ENCODE measurements around the gene DMD. TPM values are rescaled to one million over a fixed set of nuclear protein-coding genes. Genes with fewer than 3 reads are reported as not detected.
"Not testable (repeated sequence)": the region's sequence is repeated elsewhere in the genome, so short reads cannot be mapped to it uniquely, and the experiment has no call there.

The DMD gene
- total RNA-seq, 5 donors from 2014 or later (not counting 1 experiment from before 2014, with no cell fraction given), result 0.73 to 1.6 (median 0.88) TPM; not detected in 1

- no CpG with 5 or more reads among the region's 9 CpGs for WGBS (ENCODE audit: insufficient coverage)
- H3K27me3 ChIP-seq (replicated peaks in 1 of 2; ENCODE audit: control insufficient read depth in 2 of 2, extremely low read depth in 1 of 2, insufficient read depth in 2 of 2, low read length in 1 of 2); H3K4me3 ChIP-seq (ENCODE audit: control insufficient read depth in 1 of 2, extremely low read depth in 1 of 2, low read length in 1 of 2); DNase-seq; H3K9me3 ChIP-seq; CTCF ChIA-PET; H3K36me3 Mint-ChIP-seq; ATAC-seq (replicated peaks in 1 of 4); H3K36me3 ChIP-seq (ENCODE audit: control insufficient read depth in 2 of 2, extremely low read depth in 1 of 2, insufficient read depth in 1 of 2, low read length in 1 of 2); H3K4me1 Mint-ChIP-seq; H3K27ac Mint-ChIP-seq; H3K9me3 Mint-ChIP-seq; H3K27me3 Mint-ChIP-seq; H3K27ac ChIP-seq (ENCODE audit: low read length); H3K4me1 ChIP-seq (ENCODE audit: control insufficient read depth in 1 of 2, extremely low read depth in 1 of 2, insufficient read depth in 2 of 2, low read length in 2 of 2); H3K4me3 Mint-ChIP-seq: not testable (repeated sequence)
- POLR2A ChIA-PET, result interaction anchor here in 1 of 2 donors (0.7 kb wide), 1 partner anchor 9 kb away, joined by 3 read pairs; no protein-coding TSS in a partner anchor
Measured at GRCh38 chrX:32705385-32705784, 506.0 kb downstream of the DMD start.

- Mint-ChIP-seq H3K4me3 (no peak overlapping the region), H3K27me3 (no peaks in the 10 kb centered on the region), H3K9me3 (no peaks in the 10 kb centered on the region), H3K36me3 (no peaks in the 10 kb centered on the region), H3K27ac (no peak overlapping the region), H3K4me1 (no peaks in the 10 kb centered on the region)
- Histone ChIP-seq H3K4me3 (ENCODE audit: control insufficient read depth in 1 of 2, extremely low read depth in 1 of 2, low read length in 1 of 2) (no peak overlapping the region), H3K27ac (ENCODE audit: low read length) (no peak overlapping the region), H3K4me1 (ENCODE audit: control insufficient read depth in 1 of 2, extremely low read depth in 1 of 2, insufficient read depth in 2 of 2, low read length in 2 of 2) (no peaks in the 10 kb centered on the region), H3K9me3 (no peaks in the 10 kb centered on the region), H3K27me3 (replicated peaks in 1 of 2; ENCODE audit: control insufficient read depth in 2 of 2, extremely low read depth in 1 of 2, insufficient read depth in 2 of 2, low read length in 1 of 2) (no peaks in the 10 kb centered on the region), H3K36me3 (ENCODE audit: control insufficient read depth in 2 of 2, extremely low read depth in 1 of 2, insufficient read depth in 1 of 2, low read length in 1 of 2) (no peaks in the 10 kb centered on the region)
- ATAC-seq (replicated peaks in 1 of 4) (no peak), DNase-seq (no peak)
- no CpG with 5 or more reads among the region's 1 CpG for WGBS (ENCODE audit: insufficient coverage)
- ChIA-PET CTCF (no interaction called here), POLR2A (no interaction called here)
Measured at GRCh38 chrX:32687379-32687778, 524.0 kb downstream of the DMD start.

DNA sequence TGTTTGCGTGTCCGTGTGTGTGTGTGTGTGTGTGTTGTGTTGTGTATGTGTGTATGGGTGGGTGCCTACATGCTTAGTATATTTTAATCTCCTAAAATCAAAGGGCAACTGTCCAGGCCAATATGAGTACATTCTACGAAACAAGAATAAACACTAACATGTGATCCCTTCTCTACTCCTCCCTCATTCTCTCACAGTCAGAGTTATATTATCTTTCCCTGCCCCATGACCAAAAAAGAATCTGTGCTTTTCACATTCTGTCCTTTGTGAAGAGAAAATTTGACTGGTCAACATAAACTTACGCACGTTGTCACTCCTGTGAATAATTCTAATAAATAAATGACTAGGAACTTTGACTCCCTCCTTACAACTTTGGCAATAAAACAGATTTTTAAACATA, 532.9 kb downstream of the DMD start:
- H3K27me3 ChIP-seq (replicated peaks in 1 of 2; ENCODE audit: control insufficient read depth in 2 of 2, extremely low read depth in 1 of 2, insufficient read depth in 2 of 2, low read length in 1 of 2), result no peaks in the 10 kb centered on the region
- no peaks in the 10 kb centered on the region for H3K36me3 ChIP-seq (ENCODE audit: control insufficient read depth in 2 of 2, extremely low read depth in 1 of 2, insufficient read depth in 1 of 2, low read length in 1 of 2)
- 80% methylated on average over 1 of the region's 5 CpGs for WGBS (ENCODE audit: insufficient coverage)
- H3K4me1 Mint-ChIP-seq, result no peaks in the 10 kb centered on the region
- H3K9me3 ChIP-seq, result no peaks in the 10 kb centered on the region
- ATAC-seq (replicated peaks in 1 of 4) (no peak), DNase-seq (no peak)
- no peaks in the 10 kb centered on the region for H3K4me1 ChIP-seq (ENCODE audit: control insufficient read depth in 1 of 2, extremely low read depth in 1 of 2, insufficient read depth in 2 of 2, low read length in 2 of 2)
- POLR2A ChIA-PET, result no interaction called here
- H3K4me3 ChIP-seq (ENCODE audit: control insufficient read depth in 1 of 2, extremely low read depth in 1 of 2, low read length in 1 of 2), result no peak overlapping the region
- H3K27me3 Mint-ChIP-seq, result peaks cover 0 to 5% of the 10 kb centered on the region in 2 donors
- no peaks in the 10 kb centered on the region for H3K36me3 Mint-ChIP-seq
- H3K9me3 Mint-ChIP-seq, result peaks cover 0 to 10% (median 0%) of the 10 kb centered on the region in 3 donors
- no peak overlapping the region for H3K4me3 Mint-ChIP-seq
- no peak overlapping the region for H3K27ac Mint-ChIP-seq
- H3K27ac ChIP-seq (ENCODE audit: low read length), result no peak overlapping the region
- CTCF ChIA-PET, result no interaction called here

- Mint-ChIP-seq H3K9me3 (no peaks in the 10 kb centered on the region), H3K4me3 (no peak overlapping the region), H3K27me3 (peaks cover 0 to 7% of the 10 kb centered on the region in 2 donors), H3K27ac (no peak overlapping the region), H3K36me3 (no peaks in the 10 kb centered on the region), H3K4me1 (no peaks in the 10 kb centered on the region)
- ATAC-seq (replicated peaks in 1 of 4) (no peak), DNase-seq (no peak)
- no CpG with 5 or more reads among the region's 4 CpGs for WGBS (ENCODE audit: insufficient coverage)
- no peak overlapping the region for H3K27ac ChIP-seq (ENCODE audit: low read length)
- no peaks in the 10 kb centered on the region for H3K27me3 ChIP-seq (replicated peaks in 1 of 2; ENCODE audit: control insufficient read depth in 2 of 2, extremely low read depth in 1 of 2, insufficient read depth in 2 of 2, low read length in 1 of 2)
- no peaks in the 10 kb centered on the region for H3K36me3 ChIP-seq (ENCODE audit: control insufficient read depth in 2 of 2, extremely low read depth in 1 of 2, insufficient read depth in 1 of 2, low read length in 1 of 2)
- H3K4me3 ChIP-seq (ENCODE audit: control insufficient read depth in 1 of 2, extremely low read depth in 1 of 2, low read length in 1 of 2), result no peak overlapping the region
- no peaks in the 10 kb centered on the region for H3K9me3 ChIP-seq
- H3K4me1 ChIP-seq (ENCODE audit: control insufficient read depth in 1 of 2, extremely low read depth in 1 of 2, insufficient read depth in 2 of 2, low read length in 2 of 2), result no peaks in the 10 kb centered on the region
- CTCF ChIA-PET, result no interaction called here
- POLR2A ChIA-PET, result no interaction called here
Measured at GRCh38 chrX:32673193-32673592, 538.2 kb downstream of the DMD start.

- H3K9me3 ChIP-seq, result no peaks in the 10 kb centered on the region
- no peak overlapping the region for H3K4me3 ChIP-seq (ENCODE audit: control insufficient read depth in 1 of 2, extremely low read depth in 1 of 2, low read length in 1 of 2)
- Mint-ChIP-seq H3K4me1 (no peaks in the 10 kb centered on the region), H3K36me3 (no peaks in the 10 kb centered on the region), H3K27me3 (peaks cover 0 to 3% of the 10 kb centered on the region in 2 donors), H3K9me3 (peaks cover 0 to 8% (median 0%) of the 10 kb centered on the region in 3 donors), H3K4me3 (no peak overlapping the region), H3K27ac (no peak overlapping the region)
- DNase-seq, result no peak
- no peaks in the 10 kb centered on the region for H3K27me3 ChIP-seq (replicated peaks in 1 of 2; ENCODE audit: control insufficient read depth in 2 of 2, extremely low read depth in 1 of 2, insufficient read depth in 2 of 2, low read length in 1 of 2)
- no peaks in the 10 kb centered on the region for H3K4me1 ChIP-seq (ENCODE audit: control insufficient read depth in 1 of 2, extremely low read depth in 1 of 2, insufficient read depth in 2 of 2, low read length in 2 of 2)
- H3K27ac ChIP-seq (ENCODE audit: low read length), result no peak overlapping the region
- no peak for ATAC-seq (replicated peaks in 1 of 4)
- no CpG with 5 or more reads among the region's 2 CpGs for WGBS (ENCODE audit: insufficient coverage)
- ChIA-PET POLR2A (no interaction called here), CTCF (no interaction called here)
- no peaks in the 10 kb centered on the region for H3K36me3 ChIP-seq (ENCODE audit: control insufficient read depth in 2 of 2, extremely low read depth in 1 of 2, insufficient read depth in 1 of 2, low read length in 1 of 2)
Measured at GRCh38 chrX:32662516-32662915, 548.8 kb downstream of the DMD start.

- no peaks in the 10 kb centered on the region for H3K4me1 ChIP-seq (ENCODE audit: control insufficient read depth in 1 of 2, extremely low read depth in 1 of 2, insufficient read depth in 2 of 2, low read length in 2 of 2)
- no CpG with 5 or more reads among the region's 9 CpGs for WGBS (ENCODE audit: insufficient coverage)
- peaks cover 0 to 5% (median 0%) of the 10 kb centered on the region in 3 donors for H3K9me3 Mint-ChIP-seq
Measured at GRCh38 chrX:32644476-32645245, 566.7 kb downstream of the DMD start.

More at GRCh38 chrX:32644476-32645245, 566.7 kb downstream of the DMD start:
- DNase-seq, result no peak
- Mint-ChIP-seq H3K4me1 (no peaks in the 10 kb centered on the region), H3K36me3 (no peaks in the 10 kb centered on the region), H3K27ac (no peak overlapping the region), H3K4me3 (no peak overlapping the region), H3K27me3 (no peaks in the 10 kb centered on the region)
- H3K27ac ChIP-seq (ENCODE audit: low read length), result no peak overlapping the region
- H3K9me3 ChIP-seq, result no peaks in the 10 kb centered on the region
- ChIA-PET POLR2A (no interaction called here), CTCF (no interaction called here)
- H3K27me3 ChIP-seq (replicated peaks in 1 of 2; ENCODE audit: control insufficient read depth in 2 of 2, extremely low read depth in 1 of 2, insufficient read depth in 2 of 2, low read length in 1 of 2), result no peaks in the 10 kb centered on the region
- no peak for ATAC-seq (replicated peaks in 1 of 4)
- no peaks in the 10 kb centered on the region for H3K36me3 ChIP-seq (ENCODE audit: control insufficient read depth in 2 of 2, extremely low read depth in 1 of 2, insufficient read depth in 1 of 2, low read length in 1 of 2)
- no peak overlapping the region for H3K4me3 ChIP-seq (ENCODE audit: control insufficient read depth in 1 of 2, extremely low read depth in 1 of 2, low read length in 1 of 2)
